Endothelial cell of umbilical vein (primary cell): ENCODE results near the gene TTN. TPM values are rescaled to one million over a fixed set of nuclear protein-coding genes. Genes with fewer than 3 reads are reported as not detected.

Experiments
- BruUV-seq: library from RNA; stranded (reverse); fragments of 400-500 nt; replicated peaks from 2 replicates; lab custom pipeline; 2021; lab: Mats Ljungman, UMichigan
- CTCF ChIA-PET: fragments of 300-600, 350-600 bp; sonication (Branson Sonifier 250); formaldehyde crosslinking; loops from one replicate; lab custom pipeline; 2021; ENCODE audit warnings: antibody characterized with exemption, inconsistent platforms; lab: Charles Lee
- POLR2A ChIA-PET: fragments of 300-600, 350-600 bp; sonication (Branson Sonifier 250); formaldehyde crosslinking; loops from one replicate; lab custom pipeline; 2021; ENCODE audit warnings: antibody characterized with exemption, inconsistent platforms; lab: Charles Lee
- DNase-seq: peaks from one replicate; pipeline ENCODE4 v3.0.0-alpha.2; 2011; ENCODE audit warnings: low read depth, low spot score
- FAIRE-seq: peaks from 2 replicates; lab custom pipeline; 2011; peaks lifted over from hg19 to GRCh38; lab: Jason Lieb, UNC
- H2AFZ ChIP-seq: 2 replicates; pipeline ENCODE4 v1.6.0; 2012; ENCODE audit warnings: low read depth, low read length, control low read depth, inconsistent platforms
- H3K27ac ChIP-seq: 2 replicates; pipeline ENCODE4 v1.5.1; 2011; ENCODE audit warnings: low read depth, mild to moderate bottlenecking, control low read depth, low read length, moderate library complexity; ENCODE audit not compliant: insufficient read depth
- H3K27me3 ChIP-seq, 2 experiments: 2 replicates each; pipeline versions ENCODE4 v1.6.0 to v1.6.1; 2011; ENCODE audit warnings: low read length in 2 of 2, mixed read lengths in 1 of 2; ENCODE audit not compliant: control insufficient read depth in 2 of 2, insufficient read depth in 2 of 2
- H3K36me3 ChIP-seq, 2 experiments: 2 replicates in 1 of 2; 3 replicates in 1 of 2; pipeline ENCODE4 v1.5.1; 2011; ENCODE audit warnings: low read length in 2 of 2, mild to moderate bottlenecking in 1 of 2, moderate library complexity in 1 of 2; ENCODE audit not compliant: control insufficient read depth in 2 of 2, insufficient read depth in 2 of 2; ENCODE audit errors: extremely low read depth in 1 of 2
- H3K4me1 ChIP-seq: 3 replicates; pipeline ENCODE4 v1.5.1; 2011; ENCODE audit warnings: mild to moderate bottlenecking, low read length; ENCODE audit not compliant: control insufficient read depth, insufficient read depth; ENCODE audit errors: extremely low read depth
- H3K4me2 ChIP-seq: 2 replicates; pipeline ENCODE4 v1.6.1; 2011; ENCODE audit warnings: low read length, control low read depth, mixed read lengths; ENCODE audit not compliant: insufficient read depth
- H3K4me3 ChIP-seq, 3 experiments: fragments of 200-600 bp in 1 of 3; sonication (generic), shearing (Covaris generic) in 1 of 3; replicated peaks in 1 of 3; 2 replicates each; pipeline ENCODE4 v1.5.1; 2011 to 2016; ENCODE audit warnings: control low read depth in 3 of 3, low read length in 3 of 3, mild to moderate bottlenecking in 2 of 3, inconsistent platforms in 1 of 3, low read depth in 1 of 3, moderate library complexity in 1 of 3; ENCODE audit not compliant: insufficient read depth in 1 of 3
- H3K79me2 ChIP-seq: 2 replicates; pipeline ENCODE4 v1.6.0; 2012; ENCODE audit warnings: low read length, inconsistent platforms; ENCODE audit not compliant: control insufficient read depth, insufficient read depth
- H3K9ac ChIP-seq: replicated peaks from 2 replicates; pipeline ENCODE3; 2011; ENCODE audit warnings: low read length, control low read depth; ENCODE audit not compliant: insufficient read depth; ENCODE audit errors: extremely low read depth
- H3K9me1 ChIP-seq: replicated peaks from 3 replicates; pipeline ENCODE4 v1.6.0; 2011; ENCODE audit warnings: mild to moderate bottlenecking, low read length; ENCODE audit not compliant: control insufficient read depth, insufficient read depth; ENCODE audit errors: extremely low read depth
- H3K9me3 ChIP-seq: replicated peaks from 2 replicates; pipeline ENCODE4 v1.5.1; 2012; ENCODE audit warnings: low read length, inconsistent platforms; ENCODE audit not compliant: control insufficient read depth, insufficient read depth
- H4K20me1 ChIP-seq: replicated peaks from 2 replicates; pipeline ENCODE3; 2011; ENCODE audit warnings: mild to moderate bottlenecking, low read length; ENCODE audit not compliant: control insufficient read depth, insufficient read depth; ENCODE audit errors: extremely low read depth
- EZH2 ChIP-seq: IDR thresholded peaks from 2 replicates; pipeline ENCODE4 v1.6.1; 2012; ENCODE audit warnings: borderline replicate concordance, low read depth, mild to moderate bottlenecking, moderate library complexity, low read length, inconsistent platforms; ENCODE audit not compliant: severe bottlenecking
- FOS ChIP-seq: IDR thresholded peaks from 2 replicates; pipeline ENCODE4 v1.6.1; 2011; ENCODE audit warnings: mild to moderate bottlenecking, low read length, moderate library complexity, borderline replicate concordance; ENCODE audit not compliant: insufficient read depth
- GATA2 ChIP-seq: IDR thresholded peaks from 2 replicates; pipeline ENCODE4 v1.7.0; 2011; ENCODE audit warnings: low read depth, mild to moderate bottlenecking, moderate library complexity, mixed read lengths, low read length; ENCODE audit not compliant: insufficient read length, insufficient read depth
- JUN ChIP-seq: IDR thresholded peaks from 2 replicates; pipeline ENCODE4 v1.6.1; 2011; ENCODE audit warnings: borderline replicate concordance, low read depth; ENCODE audit not compliant: insufficient read length, insufficient read depth
- MYC ChIP-seq: IDR thresholded peaks from one replicate; pipeline ENCODE4 v1.6.1; 2011; ENCODE audit warnings: mild to moderate bottlenecking, low read depth, low read length
- POLR2A ChIP-seq: IDR thresholded peaks from 2 replicates; pipeline ENCODE4 v1.6.1; 2012; ENCODE audit warnings: low read depth, mild to moderate bottlenecking, control low read depth, low read length
- POLR2AphosphoS5 ChIP-seq: IDR thresholded peaks from 2 replicates; pipeline ENCODE4 v1.6.1; 2012; ENCODE audit warnings: low read depth, mild to moderate bottlenecking, control low read depth, low read length, moderate library complexity; ENCODE audit not compliant: insufficient read depth
- dilution Hi-C: fragments of 300-500 bp; cut with MboI; formaldehyde crosslinking; loops from one replicate; pipeline ENCODE4 v1.15.0; 2019; ENCODE audit warnings: low sequenced_read_pairs; ENCODE audit not compliant: extremely low pct_ligation_motif_present
- intact Hi-C: fragments of 100-400 bp; cut with micrococcal nuclease; formaldehyde crosslinking; loops from one replicate; pipeline ENCODE4 v1.10.0; 2022
- polyA plus RNA-seq, 4 experiments: library from polyadenylated mRNA; depleted of rRNA in 3 of 4; stranded (reverse) in 3 of 4; unstranded in 1 of 4; fragments of >200 nt; gene quantifications; 2 replicates each; pipeline versions ENCODE4 v1.2.1 to v1.2.3, GENCODE V29; 2011 to 2012; ENCODE audit warnings: missing spikeins in 1 of 4
- total RNA-seq: library from RNA; stranded (reverse); gene quantifications from 2 replicates; pipeline ENCODE4 v1.2.3, GENCODE V29; 2021
- TF ChIP-seq, protein P1 (sequence below): IDR thresholded peaks from 2 replicates; pipeline ENCODE4 v1.6.1; 2011; ENCODE audit not compliant: insufficient read depth, insufficient read length
- TF ChIP-seq, protein P2 (sequence below), 2 donors: IDR thresholded peaks; 1 replicate in 1 of 2; 2 replicates in 1 of 2; pipeline ENCODE4 v1.5.1; 2011; ENCODE audit warnings: low read length in 2 of 2, mild to moderate bottlenecking in 2 of 2, moderate library complexity in 2 of 2, control low read depth in 1 of 2, inconsistent platforms in 1 of 2, low read depth in 1 of 2; ENCODE audit not compliant: insufficient read depth in 1 of 2; ENCODE audit errors: extremely low read depth in 1 of 2

The TTN gene
- total and polyA plus RNA-seq, 2 donors (not counting 3 experiments of a cell fraction or from before 2014, with no cell fraction given) = 0.11 to 0.49 TPM

DNA sequence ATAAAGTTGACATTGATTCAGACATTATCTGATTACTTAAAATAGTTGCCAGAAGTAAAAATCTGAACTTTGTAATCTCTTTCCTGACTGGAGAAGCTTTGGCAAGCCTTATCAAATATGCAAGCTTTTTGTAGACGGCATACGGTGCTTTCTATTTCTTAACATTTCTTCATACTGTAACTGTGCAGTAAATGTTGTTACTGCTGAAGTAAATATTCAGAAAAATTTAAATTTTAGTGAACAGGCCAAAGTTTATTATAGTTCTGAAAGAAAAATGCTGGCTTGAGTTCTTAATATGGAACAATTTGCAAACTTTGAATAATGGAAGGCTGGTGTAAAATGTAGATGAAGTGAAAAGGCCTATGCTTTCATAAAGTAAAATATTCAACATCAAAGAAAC lies 1.8 kb downstream of the TTN start:
- FAIRE-seq (no peak), DNase-seq (no peak)
- CTCF ChIA-PET = interaction anchor here (0.8 to 2.1 kb wide), 4 partner anchors 9 to 85 kb away, joined by 3 to 10 read pairs (median 4); no protein-coding TSS in a partner anchor
- dilution Hi-C loops = loop anchor here (25.0 kb wide), 1 partner anchor 107 kb away; no protein-coding TSS in a partner anchor
- Histone ChIP-seq H3K4me1 (no peaks in the 10 kb centered on the region), H4K20me1 (no peaks in the 10 kb centered on the region), H2AFZ (no peak overlapping the region), H3K27ac (no peak overlapping the region), H3K9me3 (no peaks in the 10 kb centered on the region), H3K4me3 (no peak overlapping the region), H3K36me3 (no peaks in the 10 kb centered on the region), H3K9ac (no peak overlapping the region), H3K9me1 (no peaks in the 10 kb centered on the region), H3K79me2 (no peaks in the 10 kb centered on the region), H3K27me3 (no peaks in the 10 kb centered on the region), H3K4me2 (no peak overlapping the region)
- TF ChIP-seq EZH2 (no peak), POLR2AphosphoS5 (no peak), MYC (no peak), POLR2A (no peak), FOS (no peak), JUN (no peak), GATA2 (no peak)
- TF ChIP-seq, protein P1, sequence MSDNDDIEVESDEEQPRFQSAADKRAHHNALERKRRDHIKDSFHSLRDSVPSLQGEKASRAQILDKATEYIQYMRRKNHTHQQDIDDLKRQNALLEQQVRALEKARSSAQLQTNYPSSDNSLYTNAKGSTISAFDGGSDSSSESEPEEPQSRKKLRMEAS = no peak
- TF ChIP-seq, protein P2, sequence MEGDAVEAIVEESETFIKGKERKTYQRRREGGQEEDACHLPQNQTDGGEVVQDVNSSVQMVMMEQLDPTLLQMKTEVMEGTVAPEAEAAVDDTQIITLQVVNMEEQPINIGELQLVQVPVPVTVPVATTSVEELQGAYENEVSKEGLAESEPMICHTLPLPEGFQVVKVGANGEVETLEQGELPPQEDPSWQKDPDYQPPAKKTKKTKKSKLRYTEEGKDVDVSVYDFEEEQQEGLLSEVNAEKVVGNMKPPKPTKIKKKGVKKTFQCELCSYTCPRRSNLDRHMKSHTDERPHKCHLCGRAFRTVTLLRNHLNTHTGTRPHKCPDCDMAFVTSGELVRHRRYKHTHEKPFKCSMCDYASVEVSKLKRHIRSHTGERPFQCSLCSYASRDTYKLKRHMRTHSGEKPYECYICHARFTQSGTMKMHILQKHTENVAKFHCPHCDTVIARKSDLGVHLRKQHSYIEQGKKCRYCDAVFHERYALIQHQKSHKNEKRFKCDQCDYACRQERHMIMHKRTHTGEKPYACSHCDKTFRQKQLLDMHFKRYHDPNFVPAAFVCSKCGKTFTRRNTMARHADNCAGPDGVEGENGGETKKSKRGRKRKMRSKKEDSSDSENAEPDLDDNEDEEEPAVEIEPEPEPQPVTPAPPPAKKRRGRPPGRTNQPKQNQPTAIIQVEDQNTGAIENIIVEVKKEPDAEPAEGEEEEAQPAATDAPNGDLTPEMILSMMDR (IDR thresholded peaks at IDR 0.05; ENCODE audit: extremely low read depth in 1 of 2, insufficient read depth in 1 of 2, low read depth in 1 of 2, low read length in 2 of 2) = no peak
- intact Hi-C loops = no loop called here
- BruUV-seq = no TSS peak
- POLR2A ChIA-PET = no interaction called here
